Measurements from ENCODE around the gene CLCA4. TPM values are rescaled to one million over a fixed set of nuclear protein-coding genes. Genes with fewer than 3 reads are reported as not detected.

CLCA4 gene, protein sequence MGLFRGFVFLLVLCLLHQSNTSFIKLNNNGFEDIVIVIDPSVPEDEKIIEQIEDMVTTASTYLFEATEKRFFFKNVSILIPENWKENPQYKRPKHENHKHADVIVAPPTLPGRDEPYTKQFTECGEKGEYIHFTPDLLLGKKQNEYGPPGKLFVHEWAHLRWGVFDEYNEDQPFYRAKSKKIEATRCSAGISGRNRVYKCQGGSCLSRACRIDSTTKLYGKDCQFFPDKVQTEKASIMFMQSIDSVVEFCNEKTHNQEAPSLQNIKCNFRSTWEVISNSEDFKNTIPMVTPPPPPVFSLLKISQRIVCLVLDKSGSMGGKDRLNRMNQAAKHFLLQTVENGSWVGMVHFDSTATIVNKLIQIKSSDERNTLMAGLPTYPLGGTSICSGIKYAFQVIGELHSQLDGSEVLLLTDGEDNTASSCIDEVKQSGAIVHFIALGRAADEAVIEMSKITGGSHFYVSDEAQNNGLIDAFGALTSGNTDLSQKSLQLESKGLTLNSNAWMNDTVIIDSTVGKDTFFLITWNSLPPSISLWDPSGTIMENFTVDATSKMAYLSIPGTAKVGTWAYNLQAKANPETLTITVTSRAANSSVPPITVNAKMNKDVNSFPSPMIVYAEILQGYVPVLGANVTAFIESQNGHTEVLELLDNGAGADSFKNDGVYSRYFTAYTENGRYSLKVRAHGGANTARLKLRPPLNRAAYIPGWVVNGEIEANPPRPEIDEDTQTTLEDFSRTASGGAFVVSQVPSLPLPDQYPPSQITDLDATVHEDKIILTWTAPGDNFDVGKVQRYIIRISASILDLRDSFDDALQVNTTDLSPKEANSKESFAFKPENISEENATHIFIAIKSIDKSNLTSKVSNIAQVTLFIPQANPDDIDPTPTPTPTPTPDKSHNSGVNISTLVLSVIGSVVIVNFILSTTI
- 0.86 TPM for total RNA-seq

DNA sequence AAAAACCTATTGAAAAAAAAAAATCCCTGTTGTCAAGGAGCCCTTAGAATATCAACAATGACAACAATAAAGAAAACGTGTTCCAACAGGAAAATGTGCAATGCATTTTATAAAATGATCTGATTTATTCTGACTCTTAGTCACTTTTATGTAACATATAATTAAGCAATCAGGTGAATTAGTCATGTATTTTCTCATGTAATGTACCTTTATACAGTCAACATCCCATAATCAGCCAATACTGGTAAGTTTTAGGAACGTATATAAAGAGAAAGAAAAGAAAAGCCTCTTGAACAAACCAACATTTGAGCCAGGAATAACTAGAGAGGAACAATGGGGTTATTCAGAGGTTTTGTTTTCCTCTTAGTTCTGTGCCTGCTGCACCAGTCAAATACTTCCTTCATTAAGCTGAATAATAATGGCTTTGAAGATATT lies at the start of gene CLCA4:
TSS of gene CLCA4 (plus strand) at position 292 of the 435 bp plus-strand sequence. CDS start at position 334, 42 bp downstream.
- DNase-seq (ENCODE audit: low spot score): no peak

DNA sequence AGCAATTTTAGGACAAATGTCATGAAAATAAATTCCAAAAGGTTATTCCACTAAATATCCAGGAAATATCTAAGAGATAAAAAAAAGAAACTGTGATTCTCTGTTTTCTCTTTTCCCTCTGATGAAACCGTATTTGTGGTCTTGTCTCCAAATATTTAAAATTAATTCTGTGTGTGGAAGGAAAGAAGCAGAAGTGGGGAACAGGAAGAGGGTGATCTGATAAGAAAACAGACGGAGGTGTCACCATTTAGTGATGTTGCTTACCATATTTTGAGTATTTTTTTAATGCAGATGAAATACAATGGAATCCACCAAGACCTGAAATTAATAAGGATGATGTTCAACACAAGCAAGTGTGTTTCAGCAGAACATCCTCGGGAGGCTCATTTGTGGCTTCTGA lies 48.6 kb upstream of the CLCA4 start:
- no peak for DNase-seq (ENCODE audit: low spot score)

- DNase-seq (ENCODE audit: low spot score): no peak
These were observed 46.8 kb upstream of the CLCA4 start for GRCh38 chr1:86499987-86500593.

GRCh38 chr1:86500714-86501113 lies 46.2 kb upstream of the CLCA4 start:
- no peak for DNase-seq (ENCODE audit: low spot score)

DNA sequence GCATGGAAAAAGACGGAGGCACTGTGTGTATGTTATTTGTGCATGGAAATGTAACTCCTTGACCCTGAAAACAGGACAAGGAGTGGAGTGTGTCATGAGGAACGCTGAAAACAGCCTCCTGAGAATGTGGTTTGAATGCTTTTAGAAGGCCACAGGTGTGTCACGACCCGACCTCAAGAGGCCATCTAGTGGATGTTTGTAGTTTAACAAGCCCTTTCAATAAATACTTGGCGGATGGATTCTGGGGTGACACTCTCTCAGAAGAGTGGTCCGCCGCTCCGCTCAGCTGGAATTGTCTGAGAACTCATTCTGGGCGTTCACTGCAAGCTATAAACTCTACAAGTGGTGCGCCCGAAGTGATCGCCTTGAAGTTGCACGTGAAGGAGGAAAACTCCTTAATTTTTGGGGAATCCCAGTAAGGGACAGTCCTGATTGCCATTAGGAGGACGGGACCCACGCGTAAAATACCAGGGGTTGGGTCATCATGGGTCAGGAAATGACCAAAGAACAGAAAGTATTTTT lies 44.7 kb upstream of the CLCA4 start:
- DNase-seq (ENCODE audit: low spot score): peak; percentile 52

GRCh38 chr1:86502721-86503405 lies 44.0 kb upstream of the CLCA4 start:
- no peak for DNase-seq (ENCODE audit: low spot score)

DNA sequence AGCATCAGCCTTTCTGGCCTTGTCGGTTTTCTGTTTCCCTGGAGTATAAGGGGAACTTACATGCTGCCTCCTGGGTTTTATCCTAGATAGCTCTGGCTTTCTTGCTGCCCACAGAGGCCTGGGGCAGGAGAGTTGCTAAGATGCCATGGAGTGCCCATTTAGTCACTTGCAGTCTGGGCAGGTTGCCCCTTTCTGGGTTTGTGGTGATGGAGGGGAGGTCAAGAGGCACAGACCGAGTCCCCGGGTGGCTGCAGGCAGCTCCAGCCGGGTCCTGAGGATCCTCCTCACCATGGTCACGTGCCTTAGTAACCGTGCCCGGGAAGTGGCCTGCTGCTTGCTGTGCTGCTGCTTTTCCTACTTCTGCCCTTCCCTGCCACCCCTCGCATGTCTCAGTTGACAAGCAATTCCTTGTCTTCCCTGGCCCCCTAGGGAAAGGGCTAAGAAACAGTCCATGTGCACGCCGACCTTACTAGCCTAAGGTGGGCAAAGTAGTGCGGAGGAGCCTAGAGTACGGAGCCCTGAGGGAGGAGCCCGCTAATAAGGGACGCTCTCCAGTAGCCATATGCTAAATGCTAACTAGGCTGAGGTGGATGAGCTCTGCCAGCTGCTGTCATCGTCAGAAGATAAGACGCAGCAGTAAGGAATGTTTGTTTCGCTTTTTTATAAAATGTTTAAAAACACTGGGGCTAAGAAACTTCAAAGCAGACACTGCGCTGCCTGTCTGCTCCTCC lies 43.3 kb upstream of the CLCA4 start:
- peak; percentile 55 for DNase-seq (ENCODE audit: low spot score)

DNA sequence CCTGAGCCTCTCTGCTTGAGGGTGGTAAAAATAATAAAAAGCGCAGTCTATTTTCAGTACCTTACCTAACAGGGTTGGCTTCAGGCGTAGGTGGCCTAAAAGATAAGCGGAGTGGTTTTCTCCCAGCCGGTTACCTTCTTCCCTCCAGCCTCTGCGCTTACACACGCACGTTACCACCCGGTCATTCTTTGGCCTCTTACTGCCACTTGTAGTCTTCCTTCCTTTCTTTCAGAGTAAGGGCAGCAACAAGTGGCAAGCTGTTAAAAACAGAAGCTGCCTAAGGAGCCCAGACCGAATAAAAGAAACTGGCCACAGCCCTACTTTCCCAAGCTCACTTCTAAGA lies 42.8 kb upstream of the CLCA4 start:
- no peak for DNase-seq (ENCODE audit: low spot score)

GRCh38 chr1:86504895-86505563 lies 41.8 kb upstream of the CLCA4 start:
- peak; percentile 54 for DNase-seq (ENCODE audit: low spot score)

DNA sequence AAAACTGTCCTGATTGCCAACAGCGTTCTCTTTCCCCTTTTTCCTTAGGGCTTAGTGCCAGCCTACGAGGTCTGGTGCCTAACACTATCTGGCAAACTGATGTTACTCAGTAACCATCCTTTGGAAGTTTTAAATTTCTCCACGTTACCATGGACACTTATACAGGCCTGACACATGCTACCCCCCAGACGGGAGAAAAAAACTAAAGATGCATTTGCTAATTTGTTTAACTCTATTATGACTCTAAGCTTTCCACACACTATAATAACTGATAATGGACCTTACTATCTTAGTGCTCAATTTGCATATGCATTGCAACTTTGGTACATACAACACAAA lies 41.3 kb upstream of the CLCA4 start:
- DNase-seq (ENCODE audit: low spot score): no peak

GRCh38 chr1:86507935-86508582 lies 38.8 kb upstream of the CLCA4 start:
- DNase-seq (ENCODE audit: low spot score): no peak

DNA sequence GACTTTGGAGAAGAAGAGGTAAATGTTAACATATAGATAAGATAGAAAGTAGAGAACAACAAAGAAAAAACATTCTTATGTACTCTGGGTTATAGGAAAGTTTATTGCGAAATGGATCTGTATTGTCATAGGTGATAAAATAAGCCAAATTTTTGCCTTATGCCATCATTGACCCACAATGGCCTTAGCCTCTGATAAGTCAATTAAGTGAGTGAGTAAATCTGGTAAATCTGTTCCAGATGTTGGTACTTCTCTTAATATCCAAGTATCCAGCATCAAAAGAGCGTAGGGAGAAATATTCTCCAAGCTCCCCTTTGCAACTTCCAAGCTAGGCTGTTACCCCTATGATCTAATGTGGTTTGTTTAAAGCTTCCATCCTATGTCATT lies 38.3 kb upstream of the CLCA4 start:
- no peak for DNase-seq (ENCODE audit: low spot score)

GRCh38 chr1:86515597-86515996 lies 31.3 kb upstream of the CLCA4 start:
- no peak for DNase-seq (ENCODE audit: low spot score)

- no peak for DNase-seq (ENCODE audit: low spot score)
These were observed 30.5 kb upstream of the CLCA4 start for GRCh38 chr1:86516335-86516734.

- no peak for DNase-seq (ENCODE audit: low spot score)
These were observed 29.5 kb upstream of the CLCA4 start for GRCh38 chr1:86517336-86517735.

DNA sequence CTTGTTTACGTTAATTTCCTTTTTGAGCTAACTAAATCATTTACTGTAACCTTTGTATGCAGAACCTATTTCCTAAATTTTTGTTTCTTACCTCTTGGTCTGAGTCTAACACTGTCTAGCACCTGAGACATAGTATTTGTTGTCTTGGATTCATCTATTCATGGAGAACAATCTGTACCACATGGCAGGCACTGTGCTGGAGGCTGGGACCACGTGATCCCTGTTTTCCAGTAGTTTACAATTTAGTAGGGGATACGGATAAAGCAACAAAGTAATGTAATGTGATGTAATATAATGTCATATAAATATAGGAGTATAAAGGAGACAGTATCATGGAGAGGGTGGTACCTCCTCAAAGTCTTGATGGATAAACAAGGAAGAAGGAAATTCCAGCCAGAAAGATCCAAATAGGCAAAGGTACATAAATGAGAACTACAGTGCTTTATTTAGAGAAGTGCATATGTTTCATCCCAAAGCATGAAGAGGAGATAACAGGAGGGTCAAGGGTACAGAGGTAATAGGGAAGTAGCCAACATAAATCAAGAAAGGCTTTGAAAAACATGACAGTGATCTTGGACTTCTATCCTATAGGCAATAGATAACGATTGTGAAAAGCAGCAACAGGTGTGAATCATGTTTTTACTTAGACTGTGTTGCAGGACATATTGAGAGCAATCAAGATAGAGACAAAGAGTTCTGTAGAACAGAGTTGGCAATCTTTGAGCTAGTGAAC lies 25.9 kb upstream of the CLCA4 start:
- DNase-seq (ENCODE audit: low spot score): no peak

DNA sequence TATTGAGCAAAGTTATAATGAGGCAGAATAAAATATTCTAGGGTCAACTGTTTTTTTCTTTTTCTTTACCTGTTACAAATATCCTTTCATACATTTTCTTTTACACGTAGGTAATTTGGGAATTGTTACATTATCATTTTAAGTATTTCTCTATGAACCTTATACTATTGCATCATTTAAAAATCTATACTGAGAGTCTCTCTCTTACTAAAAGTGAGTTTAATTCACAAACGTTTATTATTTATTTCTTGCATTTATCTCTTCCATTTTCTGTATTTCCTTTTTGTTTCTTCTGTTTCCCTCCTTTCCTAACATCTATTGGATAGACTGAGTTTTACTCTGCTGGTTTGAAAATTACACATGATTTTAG lies 25.4 kb upstream of the CLCA4 start:
- no peak for DNase-seq (ENCODE audit: low spot score)

DNA sequence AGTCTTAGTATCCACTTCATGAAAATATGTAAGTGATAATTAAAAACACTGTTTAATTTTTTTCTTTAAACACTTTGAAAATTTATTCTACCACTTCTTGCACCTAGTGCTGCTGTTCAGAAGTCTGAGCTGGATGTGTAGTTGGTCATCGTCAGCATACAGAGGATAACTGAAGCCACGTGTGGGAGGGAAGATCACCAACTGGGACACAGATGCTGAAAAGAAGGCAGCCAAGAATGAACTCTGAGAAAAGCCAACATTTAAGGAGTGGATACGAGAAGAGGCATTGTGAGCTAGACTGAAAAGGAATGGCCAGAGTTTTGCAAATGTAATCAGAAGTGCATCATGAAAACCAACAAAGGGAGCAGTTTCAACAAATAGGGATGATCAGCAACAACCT lies 24.6 kb upstream of the CLCA4 start:
- DNase-seq (ENCODE audit: low spot score): no peak

DNA sequence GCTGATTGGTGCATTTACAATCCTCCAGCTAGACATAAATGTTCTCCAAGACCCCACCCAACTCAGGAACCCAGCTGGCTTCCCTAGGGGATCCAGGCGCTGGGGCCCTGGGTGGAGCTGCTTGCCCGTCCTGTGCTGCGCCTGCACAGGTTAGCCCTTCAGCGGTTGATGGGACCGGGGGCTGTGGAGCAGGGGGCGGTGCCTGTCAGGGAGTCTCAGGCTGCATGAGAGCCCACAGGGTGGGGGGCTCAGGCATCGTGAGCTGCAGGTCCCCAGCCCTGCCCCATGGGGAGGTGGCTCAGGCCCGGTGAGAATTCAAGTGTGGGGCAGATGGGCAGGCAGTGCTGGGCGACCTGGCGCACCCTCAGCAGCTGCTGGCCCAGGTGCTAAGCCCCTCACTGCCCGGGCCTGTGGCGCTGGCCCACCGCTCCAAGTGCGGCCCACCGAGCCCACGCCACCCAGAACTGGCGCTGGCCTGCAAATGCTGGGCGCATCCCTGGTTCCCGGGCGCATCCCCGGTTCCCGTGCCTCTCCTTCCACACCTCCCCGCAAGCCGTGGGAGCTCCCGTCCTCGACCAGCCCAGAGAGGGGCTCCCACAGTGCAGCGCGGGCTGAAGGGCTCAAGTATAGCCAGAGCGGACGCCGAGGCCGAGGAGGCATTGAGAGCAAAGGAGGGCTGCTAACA lies 23.1 kb upstream of the CLCA4 start:
- no peak for DNase-seq (ENCODE audit: low spot score)

Measured in ureter (tissue), 1 donor.